ENCODE data around the gene NFASC. TPM values are rescaled to one million over a fixed set of nuclear protein-coding genes. Genes with fewer than 3 reads are reported as not detected.

Gene NFASC
- total and polyA plus RNA-seq, 2 experiments from 2014 or later, result 3.9 to 11.7 TPM

DNA sequence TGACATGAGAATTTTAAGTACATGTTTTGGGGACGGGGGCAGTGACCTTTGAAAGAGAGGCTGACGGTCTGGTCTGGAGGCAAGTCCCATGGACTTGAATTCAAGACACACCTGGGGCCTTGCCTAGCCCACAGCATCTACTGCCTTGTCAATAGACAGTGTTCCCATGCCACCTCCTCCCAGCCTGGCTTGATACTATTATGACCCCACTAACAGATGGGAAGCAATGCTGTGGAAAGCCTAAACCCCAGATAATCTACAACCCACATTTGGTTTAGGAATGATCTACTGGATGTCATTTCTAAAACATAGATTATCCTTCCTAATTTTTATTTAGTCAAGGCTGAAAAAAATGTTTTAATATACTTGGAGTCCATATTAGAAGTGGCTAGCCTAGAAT lies 17.8 kb upstream of the NFASC start:
- no peak for ATAC-seq
- H3K27ac ChIP-seq (ENCODE audit: low read depth), result no peak overlapping the region
- H2AFZ ChIP-seq, result no peak overlapping the region
- H4K20me1 ChIP-seq (replicated peaks; ENCODE audit: insufficient read depth), result peaks cover 4% of the 10 kb centered on the region; the same call in 1 of the 2 replicates
- no peaks in the 10 kb centered on the region for H3K79me2 ChIP-seq (replicated peaks; ENCODE audit: insufficient read depth)
- Mint-ChIP-seq H3K4me3 (no peak overlapping the region), H3K27me3 (ENCODE audit: insufficient read depth, low read depth, poor library complexity) (peaks cover 3% of the 10 kb centered on the region), H3K36me3 (ENCODE audit: low read depth) (no peaks in the 10 kb centered on the region), H3K27ac (no peak overlapping the region), H3K4me1 (peaks cover 5% of the 10 kb centered on the region; the same call in 2 of the 3 replicates), H3K9me3 (no peaks in the 10 kb centered on the region)
- H3K4me3 ChIP-seq, result no peak overlapping the region
- DNase-seq (ENCODE audit: low spot score), result no peak
- H3K9me2 ChIP-seq (ENCODE audit: insufficient read depth), result no peaks in the 10 kb centered on the region
- no peaks in the 10 kb centered on the region for H3K36me3 ChIP-seq (ENCODE audit: insufficient read depth)
- H3K4me2 ChIP-seq, result no peak overlapping the region
- H3K4me1 ChIP-seq (ENCODE audit: insufficient read depth), result no peaks in the 10 kb centered on the region
- no peaks in the 10 kb centered on the region for H3F3A ChIP-seq (replicated peaks; ENCODE audit: low read depth)
- TF ChIP-seq, protein P1, sequence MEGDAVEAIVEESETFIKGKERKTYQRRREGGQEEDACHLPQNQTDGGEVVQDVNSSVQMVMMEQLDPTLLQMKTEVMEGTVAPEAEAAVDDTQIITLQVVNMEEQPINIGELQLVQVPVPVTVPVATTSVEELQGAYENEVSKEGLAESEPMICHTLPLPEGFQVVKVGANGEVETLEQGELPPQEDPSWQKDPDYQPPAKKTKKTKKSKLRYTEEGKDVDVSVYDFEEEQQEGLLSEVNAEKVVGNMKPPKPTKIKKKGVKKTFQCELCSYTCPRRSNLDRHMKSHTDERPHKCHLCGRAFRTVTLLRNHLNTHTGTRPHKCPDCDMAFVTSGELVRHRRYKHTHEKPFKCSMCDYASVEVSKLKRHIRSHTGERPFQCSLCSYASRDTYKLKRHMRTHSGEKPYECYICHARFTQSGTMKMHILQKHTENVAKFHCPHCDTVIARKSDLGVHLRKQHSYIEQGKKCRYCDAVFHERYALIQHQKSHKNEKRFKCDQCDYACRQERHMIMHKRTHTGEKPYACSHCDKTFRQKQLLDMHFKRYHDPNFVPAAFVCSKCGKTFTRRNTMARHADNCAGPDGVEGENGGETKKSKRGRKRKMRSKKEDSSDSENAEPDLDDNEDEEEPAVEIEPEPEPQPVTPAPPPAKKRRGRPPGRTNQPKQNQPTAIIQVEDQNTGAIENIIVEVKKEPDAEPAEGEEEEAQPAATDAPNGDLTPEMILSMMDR (conservative IDR thresholded peaks at IDR 0.05; ENCODE audit: low read depth in 2 of 2), result no peak
- TF ChIP-seq, protein P2, sequence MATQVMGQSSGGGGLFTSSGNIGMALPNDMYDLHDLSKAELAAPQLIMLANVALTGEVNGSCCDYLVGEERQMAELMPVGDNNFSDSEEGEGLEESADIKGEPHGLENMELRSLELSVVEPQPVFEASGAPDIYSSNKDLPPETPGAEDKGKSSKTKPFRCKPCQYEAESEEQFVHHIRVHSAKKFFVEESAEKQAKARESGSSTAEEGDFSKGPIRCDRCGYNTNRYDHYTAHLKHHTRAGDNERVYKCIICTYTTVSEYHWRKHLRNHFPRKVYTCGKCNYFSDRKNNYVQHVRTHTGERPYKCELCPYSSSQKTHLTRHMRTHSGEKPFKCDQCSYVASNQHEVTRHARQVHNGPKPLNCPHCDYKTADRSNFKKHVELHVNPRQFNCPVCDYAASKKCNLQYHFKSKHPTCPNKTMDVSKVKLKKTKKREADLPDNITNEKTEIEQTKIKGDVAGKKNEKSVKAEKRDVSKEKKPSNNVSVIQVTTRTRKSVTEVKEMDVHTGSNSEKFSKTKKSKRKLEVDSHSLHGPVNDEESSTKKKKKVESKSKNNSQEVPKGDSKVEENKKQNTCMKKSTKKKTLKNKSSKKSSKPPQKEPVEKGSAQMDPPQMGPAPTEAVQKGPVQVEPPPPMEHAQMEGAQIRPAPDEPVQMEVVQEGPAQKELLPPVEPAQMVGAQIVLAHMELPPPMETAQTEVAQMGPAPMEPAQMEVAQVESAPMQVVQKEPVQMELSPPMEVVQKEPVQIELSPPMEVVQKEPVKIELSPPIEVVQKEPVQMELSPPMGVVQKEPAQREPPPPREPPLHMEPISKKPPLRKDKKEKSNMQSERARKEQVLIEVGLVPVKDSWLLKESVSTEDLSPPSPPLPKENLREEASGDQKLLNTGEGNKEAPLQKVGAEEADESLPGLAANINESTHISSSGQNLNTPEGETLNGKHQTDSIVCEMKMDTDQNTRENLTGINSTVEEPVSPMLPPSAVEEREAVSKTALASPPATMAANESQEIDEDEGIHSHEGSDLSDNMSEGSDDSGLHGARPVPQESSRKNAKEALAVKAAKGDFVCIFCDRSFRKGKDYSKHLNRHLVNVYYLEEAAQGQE (IDR thresholded peaks at IDR 0.05; ENCODE audit: unreplicated experiment), result no peak
- TF ChIP-seq ZNF114 (CRISPR knock-in tag; IDR thresholded peaks at IDR 0.05) (no peak), EZH2phosphoT487 (IDR thresholded peaks at IDR 0.05; ENCODE audit: unreplicated experiment) (no peak), CREB1 (CRISPR knock-in tag; IDR thresholded peaks at IDR 0.05; ENCODE audit: low read depth) (no peak), EZH2 (IDR thresholded peaks at IDR 0.05; ENCODE audit: low read depth, unreplicated experiment) (no peak), JUNB (IDR thresholded peaks at IDR 0.05; ENCODE audit: unreplicated experiment) (no peak), ZNF331 (CRISPR knock-in tag; IDR thresholded peaks at IDR 0.05; ENCODE audit: low read depth) (no peak), STAT1 (IDR thresholded peaks at IDR 0.05; ENCODE audit: unreplicated experiment) (no peak), NANOG (IDR thresholded peaks at IDR 0.05; ENCODE audit: borderline replicate concordance) (no peak), POLR2AphosphoS5 (IDR thresholded peaks at IDR 0.05; ENCODE audit: low read depth) (no peak)
- TF ChIP-seq, protein P3, sequence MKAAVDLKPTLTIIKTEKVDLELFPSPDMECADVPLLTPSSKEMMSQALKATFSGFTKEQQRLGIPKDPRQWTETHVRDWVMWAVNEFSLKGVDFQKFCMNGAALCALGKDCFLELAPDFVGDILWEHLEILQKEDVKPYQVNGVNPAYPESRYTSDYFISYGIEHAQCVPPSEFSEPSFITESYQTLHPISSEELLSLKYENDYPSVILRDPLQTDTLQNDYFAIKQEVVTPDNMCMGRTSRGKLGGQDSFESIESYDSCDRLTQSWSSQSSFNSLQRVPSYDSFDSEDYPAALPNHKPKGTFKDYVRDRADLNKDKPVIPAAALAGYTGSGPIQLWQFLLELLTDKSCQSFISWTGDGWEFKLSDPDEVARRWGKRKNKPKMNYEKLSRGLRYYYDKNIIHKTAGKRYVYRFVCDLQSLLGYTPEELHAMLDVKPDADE (IDR thresholded peaks at IDR 0.05), result no peak
- TF ChIP-seq, protein P4, sequence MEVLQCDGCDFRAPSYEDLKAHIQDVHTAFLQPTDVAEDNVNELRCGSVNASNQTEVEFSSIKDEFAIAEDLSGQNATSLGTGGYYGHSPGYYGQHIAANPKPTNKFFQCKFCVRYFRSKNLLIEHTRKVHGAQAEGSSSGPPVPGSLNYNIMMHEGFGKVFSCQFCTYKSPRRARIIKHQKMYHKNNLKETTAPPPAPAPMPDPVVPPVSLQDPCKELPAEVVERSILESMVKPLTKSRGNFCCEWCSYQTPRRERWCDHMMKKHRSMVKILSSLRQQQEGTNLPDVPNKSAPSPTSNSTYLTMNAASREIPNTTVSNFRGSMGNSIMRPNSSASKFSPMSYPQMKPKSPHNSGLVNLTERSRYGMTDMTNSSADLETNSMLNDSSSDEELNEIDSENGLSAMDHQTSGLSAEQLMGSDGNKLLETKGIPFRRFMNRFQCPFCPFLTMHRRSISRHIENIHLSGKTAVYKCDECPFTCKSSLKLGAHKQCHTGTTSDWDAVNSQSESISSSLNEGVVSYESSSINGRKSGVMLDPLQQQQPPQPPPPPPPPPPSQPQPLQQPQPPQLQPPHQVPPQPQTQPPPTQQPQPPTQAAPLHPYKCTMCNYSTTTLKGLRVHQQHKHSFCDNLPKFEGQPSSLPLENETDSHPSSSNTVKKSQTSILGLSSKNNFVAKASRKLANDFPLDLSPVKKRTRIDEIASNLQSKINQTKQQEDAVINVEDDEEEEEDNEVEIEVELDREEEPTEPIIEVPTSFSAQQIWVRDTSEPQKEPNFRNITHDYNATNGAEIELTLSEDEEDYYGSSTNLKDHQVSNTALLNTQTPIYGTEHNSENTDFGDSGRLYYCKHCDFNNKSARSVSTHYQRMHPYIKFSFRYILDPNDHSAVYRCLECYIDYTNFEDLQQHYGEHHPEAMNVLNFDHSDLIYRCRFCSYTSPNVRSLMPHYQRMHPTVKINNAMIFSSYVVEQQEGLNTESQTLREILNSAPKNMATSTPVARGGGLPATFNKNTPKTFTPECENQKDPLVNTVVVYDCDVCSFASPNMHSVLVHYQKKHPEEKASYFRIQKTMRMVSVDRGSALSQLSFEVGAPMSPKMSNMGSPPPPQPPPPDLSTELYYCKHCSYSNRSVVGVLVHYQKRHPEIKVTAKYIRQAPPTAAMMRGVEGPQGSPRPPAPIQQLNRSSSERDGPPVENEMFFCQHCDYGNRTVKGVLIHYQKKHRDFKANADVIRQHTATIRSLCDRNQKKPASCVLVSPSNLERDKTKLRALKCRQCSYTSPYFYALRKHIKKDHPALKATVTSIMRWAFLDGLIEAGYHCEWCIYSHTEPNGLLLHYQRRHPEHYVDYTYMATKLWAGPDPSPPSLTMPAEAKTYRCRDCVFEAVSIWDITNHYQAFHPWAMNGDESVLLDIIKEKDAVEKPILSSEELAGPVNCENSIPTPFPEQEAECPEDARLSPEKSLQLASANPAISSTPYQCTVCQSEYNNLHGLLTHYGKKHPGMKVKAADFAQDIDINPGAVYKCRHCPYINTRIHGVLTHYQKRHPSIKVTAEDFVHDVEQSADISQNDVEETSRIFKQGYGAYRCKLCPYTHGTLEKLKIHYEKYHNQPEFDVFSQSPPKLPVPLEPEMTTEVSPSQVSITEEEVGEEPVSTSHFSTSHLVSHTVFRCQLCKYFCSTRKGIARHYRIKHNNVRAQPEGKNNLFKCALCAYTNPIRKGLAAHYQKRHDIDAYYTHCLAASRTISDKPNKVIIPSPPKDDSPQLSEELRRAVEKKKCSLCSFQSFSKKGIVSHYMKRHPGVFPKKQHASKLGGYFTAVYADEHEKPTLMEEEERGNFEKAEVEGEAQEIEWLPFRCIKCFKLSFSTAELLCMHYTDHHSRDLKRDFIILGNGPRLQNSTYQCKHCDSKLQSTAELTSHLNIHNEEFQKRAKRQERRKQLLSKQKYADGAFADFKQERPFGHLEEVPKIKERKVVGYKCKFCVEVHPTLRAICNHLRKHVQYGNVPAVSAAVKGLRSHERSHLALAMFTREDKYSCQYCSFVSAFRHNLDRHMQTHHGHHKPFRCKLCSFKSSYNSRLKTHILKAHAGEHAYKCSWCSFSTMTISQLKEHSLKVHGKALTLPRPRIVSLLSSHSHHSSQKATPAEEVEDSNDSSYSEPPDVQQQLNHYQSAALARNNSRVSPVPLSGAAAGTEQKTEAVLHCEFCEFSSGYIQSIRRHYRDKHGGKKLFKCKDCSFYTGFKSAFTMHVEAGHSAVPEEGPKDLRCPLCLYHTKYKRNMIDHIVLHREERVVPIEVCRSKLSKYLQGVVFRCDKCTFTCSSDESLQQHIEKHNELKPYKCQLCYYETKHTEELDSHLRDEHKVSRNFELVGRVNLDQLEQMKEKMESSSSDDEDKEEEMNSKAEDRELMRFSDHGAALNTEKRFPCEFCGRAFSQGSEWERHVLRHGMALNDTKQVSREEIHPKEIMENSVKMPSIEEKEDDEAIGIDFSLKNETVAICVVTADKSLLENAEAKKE (CRISPR knock-in tag; IDR thresholded peaks at IDR 0.05), result no peak
- no peaks in the 10 kb centered on the region for H3K27me3 ChIP-seq (ENCODE audit: insufficient read depth)
